ENCODE measurements around the gene FEZF1.

The FEZF1 gene

GRCh38 chr7:122304319-122304975 lies at the start of gene FEZF1:
FEZF1 (minus strand) TSS chr7:122304750; CDS start chr7:122304437, 313 bp downstream.
- DNase-seq (ENCODE audit: low read depth) = no peak

- DNase-seq (ENCODE audit: low read depth) = no peak
Measured at GRCh38 chr7:122352454-122352853, 47.9 kb upstream of the FEZF1 start.

DNA sequence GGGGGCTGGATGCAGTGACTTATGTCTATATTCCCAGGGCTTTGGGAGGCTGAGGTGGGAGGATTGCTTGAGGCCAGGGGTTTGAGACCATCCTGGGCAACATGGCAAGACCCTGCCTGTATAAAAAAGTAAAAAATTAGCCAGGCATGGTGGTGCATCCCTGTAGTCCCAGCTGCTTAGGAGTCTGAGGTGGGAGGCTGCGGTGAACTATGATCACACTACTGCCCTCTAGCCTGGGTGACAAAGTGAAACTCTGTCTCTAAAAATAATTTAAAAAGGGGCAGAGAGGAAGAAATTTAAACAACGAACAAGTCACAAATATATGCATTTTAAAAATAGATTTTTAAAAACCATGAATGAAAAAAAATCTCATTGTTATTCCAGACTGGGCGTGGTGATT lies 46.2 kb upstream of the FEZF1 start:
- no peak for DNase-seq (ENCODE audit: low read depth)

DNA sequence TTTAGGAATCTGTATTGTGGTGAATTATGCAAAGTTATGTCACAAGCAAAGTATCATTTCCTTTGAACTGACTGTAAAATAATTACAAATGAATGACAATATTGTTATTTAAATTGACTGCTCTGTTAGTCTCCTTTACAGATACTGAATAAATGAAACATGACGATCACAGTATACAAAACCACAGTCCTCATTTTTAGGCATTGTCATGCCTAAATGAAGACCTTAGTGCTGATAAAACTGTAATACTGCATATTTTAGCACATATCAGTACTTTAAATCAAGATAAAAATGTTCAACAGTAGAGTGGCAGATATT lies 39.7 kb upstream of the FEZF1 start:
- no peak for DNase-seq (ENCODE audit: low read depth)

GRCh38 chr7:122343601-122344302 lies 39.2 kb upstream of the FEZF1 start:
- DNase-seq (ENCODE audit: low read depth) = no peak

DNA sequence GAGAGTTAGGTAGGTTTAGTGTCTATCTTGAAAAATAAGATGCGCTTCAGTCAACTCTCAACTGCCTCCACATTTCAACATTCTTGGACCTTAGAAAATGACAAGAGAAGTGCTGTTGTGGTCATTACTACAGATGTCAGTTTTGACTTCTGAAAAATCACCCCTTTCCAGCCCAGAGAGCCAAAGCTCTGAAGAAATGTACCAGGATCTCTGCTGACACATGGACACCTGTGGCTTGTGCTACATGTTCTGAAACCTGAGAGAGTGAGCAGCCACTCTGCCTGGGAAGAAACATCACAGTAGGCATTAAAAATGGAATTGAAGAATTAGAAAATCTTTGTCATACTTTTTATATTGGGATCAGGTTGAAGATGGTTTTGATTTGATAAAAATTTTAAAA lies 35.9 kb upstream of the FEZF1 start:
- no peak for DNase-seq (ENCODE audit: low read depth)

GRCh38 chr7:122339145-122339904 lies 34.8 kb upstream of the FEZF1 start:
- DNase-seq (ENCODE audit: low read depth) = no peak

- no peak for DNase-seq (ENCODE audit: low read depth)
Measured at GRCh38 chr7:122337011-122337410, 32.5 kb upstream of the FEZF1 start.

DNA sequence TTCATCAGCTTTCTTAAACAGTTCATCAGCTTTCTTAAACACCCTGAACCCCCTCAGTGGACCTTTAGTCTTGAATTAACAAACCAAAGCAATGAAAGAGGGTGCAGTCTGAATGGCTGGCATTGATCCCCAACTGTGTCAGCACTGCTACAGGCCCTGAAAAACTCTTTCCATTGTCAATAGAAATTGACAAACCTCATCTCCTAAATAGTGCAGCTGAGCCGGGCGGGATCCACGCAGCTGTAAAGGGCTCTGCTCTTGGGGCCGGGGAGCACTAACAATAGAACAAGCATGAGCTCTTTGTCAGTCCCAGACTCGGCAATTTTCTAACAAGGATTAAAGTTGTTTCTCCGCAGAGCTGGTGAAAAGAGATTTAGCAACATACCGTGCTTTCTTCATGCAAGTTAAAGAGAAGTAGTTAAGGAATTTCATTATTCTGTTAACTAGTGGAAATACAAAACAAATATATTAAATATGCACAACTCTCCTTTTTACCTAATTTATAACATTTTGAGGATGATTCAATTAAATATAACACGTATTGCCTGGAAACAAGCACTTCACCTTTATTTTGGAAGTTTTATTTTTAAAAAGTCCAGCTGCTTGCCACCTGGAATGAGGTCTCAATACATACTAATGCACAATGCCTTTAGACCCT lies 24.7 kb upstream of the FEZF1 start:
- DNase-seq (ENCODE audit: low read depth) = no peak

DNA sequence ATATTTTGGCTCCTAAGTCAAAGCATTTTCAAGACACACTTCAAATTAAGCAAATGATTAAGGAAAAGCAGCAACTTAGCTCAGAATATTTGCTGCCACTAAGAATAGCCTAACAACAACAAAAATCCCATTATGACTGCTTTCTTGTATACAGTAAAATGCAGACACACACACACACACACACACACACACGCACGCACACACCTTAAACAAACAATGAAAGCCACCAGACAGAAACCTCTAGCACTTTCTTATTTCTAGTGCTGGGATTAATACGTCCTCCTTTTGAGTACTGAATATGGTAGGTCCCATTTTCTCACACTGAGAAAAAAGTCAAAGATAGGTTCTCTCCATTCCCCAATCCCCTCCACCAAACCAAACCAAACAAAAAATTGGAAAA lies 23.4 kb upstream of the FEZF1 start:
- DNase-seq (ENCODE audit: low read depth) = no peak

- no peak for DNase-seq (ENCODE audit: low read depth)
Measured at GRCh38 chr7:122316467-122317388, 12.2 kb upstream of the FEZF1 start.

GRCh38 chr7:122315507-122316466 lies 11.2 kb upstream of the FEZF1 start:
- no peak for DNase-seq (ENCODE audit: low read depth)

- DNase-seq (ENCODE audit: low read depth) = no peak
Measured at GRCh38 chr7:122314284-122314683, 9.7 kb upstream of the FEZF1 start.

GRCh38 chr7:122312789-122313188 lies 8.2 kb upstream of the FEZF1 start:
- no peak for DNase-seq (ENCODE audit: low read depth)

- no peak for DNase-seq (ENCODE audit: low read depth)
Measured at GRCh38 chr7:122311734-122312450, 7.3 kb upstream of the FEZF1 start.

- no peak for DNase-seq (ENCODE audit: low read depth)
Measured at GRCh38 chr7:122311050-122311700, 6.6 kb upstream of the FEZF1 start.

GRCh38 chr7:122310119-122311021 lies 5.8 kb upstream of the FEZF1 start:
- no peak for DNase-seq (ENCODE audit: low read depth)

GRCh38 chr7:122309421-122309820 lies 4.9 kb upstream of the FEZF1 start:
- DNase-seq (ENCODE audit: low read depth) = no peak
